ENCODE results near the gene SF3A2.

GRCh38 chr19:2195361-2195760 lies 41.3 kb upstream of the SF3A2 start:
- TF ChIP-seq ZNF274 (IDR thresholded peaks at IDR 0.05; ENCODE audit: low read depth, low read length), result no peak
- TF ChIP-seq YY1 (IDR thresholded peaks at IDR 0.05; ENCODE audit: insufficient read depth, insufficient read length), result no peak
- no peak for TF ChIP-seq SUZ12 (IDR thresholded peaks at IDR 0.05; ENCODE audit: extremely low read depth, insufficient read depth, insufficient read length)
